ENCODE data around the gene PRTFDC1.
"Not testable (repeated sequence)": the region's sequence is repeated elsewhere in the genome, so short reads cannot be mapped to it uniquely, and the experiment has no call there.

Gene PRTFDC1

DNA sequence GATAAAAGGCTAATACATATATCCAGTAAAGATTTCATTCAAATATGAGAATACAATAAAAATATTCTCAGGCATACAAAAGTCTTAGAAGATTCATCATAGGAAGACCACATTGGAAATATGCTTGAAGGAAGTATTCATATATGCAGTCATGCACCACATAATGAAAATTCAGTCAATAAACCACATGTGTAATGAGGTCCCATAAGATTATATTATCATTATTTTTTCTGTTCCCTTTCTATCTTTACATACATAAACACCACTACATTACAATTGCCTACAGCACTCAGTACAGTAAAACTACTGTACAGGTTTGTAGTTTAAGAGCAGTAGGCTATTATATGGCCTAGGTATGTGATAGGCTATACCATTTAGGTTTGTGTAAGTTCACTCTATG is 111.6 kb downstream of the PRTFDC1 start:
- FAIRE-seq: no peak

GRCh38 chr10:24837781-24838180 is 114.6 kb downstream of the PRTFDC1 start:
- not testable (repeated sequence) for FAIRE-seq

- no peak for FAIRE-seq
Measured at GRCh38 chr10:24834869-24835268, 117.5 kb downstream of the PRTFDC1 start.

DNA sequence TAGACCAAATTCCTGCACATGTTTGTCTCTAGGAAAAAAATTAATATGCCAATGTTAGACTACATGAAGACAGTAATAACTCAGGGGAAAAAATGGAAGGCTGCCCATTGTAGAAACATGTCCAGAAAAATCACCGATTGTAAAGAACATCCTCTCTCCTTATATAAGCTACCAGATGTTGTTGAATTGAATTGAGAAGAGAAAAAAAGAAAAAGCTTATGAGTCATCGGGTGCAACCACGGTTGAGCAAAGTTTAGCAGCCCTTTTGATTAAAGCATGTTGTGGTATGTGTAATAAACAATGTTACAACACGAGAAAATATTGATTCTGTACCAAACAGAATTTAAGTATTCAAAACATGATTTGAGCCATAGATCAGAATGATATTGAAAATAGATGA is 126.4 kb downstream of the PRTFDC1 start:
- no peak for FAIRE-seq

DNA sequence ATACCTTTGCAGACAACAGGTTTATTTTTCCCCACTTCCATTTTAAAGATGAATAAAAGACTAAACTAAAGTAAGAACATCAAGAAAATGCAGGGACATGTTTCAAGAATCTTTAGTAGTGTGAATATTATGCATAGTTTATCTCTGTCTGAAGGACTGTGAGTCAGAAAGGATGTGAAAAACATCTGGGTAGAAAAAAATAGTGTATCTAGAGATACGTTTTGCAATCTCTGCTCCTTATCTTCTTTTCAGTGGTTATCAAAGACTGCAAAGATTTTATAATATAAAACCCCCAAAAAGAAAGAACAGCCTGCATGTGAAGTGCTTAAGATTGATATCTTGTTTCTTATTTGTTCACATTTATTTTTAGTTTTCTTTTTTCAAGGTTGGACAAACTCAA is 126.9 kb downstream of the PRTFDC1 start:
- no peak for FAIRE-seq

GRCh38 chr10:24824536-24824935 is 127.9 kb downstream of the PRTFDC1 start:
- no peak for FAIRE-seq

GRCh38 chr10:24824124-24824523 is 128.3 kb downstream of the PRTFDC1 start:
- no peak for FAIRE-seq

DNA sequence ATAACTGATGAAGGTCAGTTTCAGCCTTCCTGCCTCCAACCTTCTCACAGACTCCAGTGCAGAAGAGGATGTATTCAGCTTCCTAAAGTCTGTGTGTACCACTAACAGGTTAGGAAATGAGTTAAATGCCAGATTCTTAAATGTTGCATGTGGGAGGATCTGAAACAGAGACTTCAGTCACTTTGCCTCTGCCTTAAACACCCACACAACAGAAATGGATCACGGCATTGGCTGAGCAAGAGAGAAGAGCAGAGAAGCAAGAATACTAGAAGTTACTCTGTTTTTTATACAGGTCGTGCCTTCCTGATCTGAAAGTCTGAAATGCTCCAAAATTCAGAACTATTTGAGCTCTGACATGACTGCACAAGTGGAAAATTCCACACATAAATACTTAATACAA is 129.8 kb downstream of the PRTFDC1 start:
- FAIRE-seq: no peak

DNA sequence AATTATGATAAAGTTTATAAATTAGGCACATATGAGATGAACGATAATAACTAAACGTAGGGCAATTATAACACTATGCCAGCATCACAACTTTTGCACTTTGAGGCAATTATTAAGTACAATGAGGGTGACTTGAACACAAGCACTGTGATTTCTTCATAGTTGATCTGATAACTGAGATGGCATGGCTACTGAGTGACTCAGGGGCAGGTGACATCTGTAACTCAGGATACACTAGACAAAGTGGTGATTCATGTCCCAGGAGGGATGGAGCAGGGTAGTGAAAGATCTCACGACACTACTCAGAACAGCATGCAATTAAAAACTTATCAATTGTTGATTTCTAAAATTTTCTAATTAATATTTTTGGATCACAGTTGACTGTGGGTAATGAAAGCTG is 130.4 kb downstream of the PRTFDC1 start:
- FAIRE-seq: no peak

DNA sequence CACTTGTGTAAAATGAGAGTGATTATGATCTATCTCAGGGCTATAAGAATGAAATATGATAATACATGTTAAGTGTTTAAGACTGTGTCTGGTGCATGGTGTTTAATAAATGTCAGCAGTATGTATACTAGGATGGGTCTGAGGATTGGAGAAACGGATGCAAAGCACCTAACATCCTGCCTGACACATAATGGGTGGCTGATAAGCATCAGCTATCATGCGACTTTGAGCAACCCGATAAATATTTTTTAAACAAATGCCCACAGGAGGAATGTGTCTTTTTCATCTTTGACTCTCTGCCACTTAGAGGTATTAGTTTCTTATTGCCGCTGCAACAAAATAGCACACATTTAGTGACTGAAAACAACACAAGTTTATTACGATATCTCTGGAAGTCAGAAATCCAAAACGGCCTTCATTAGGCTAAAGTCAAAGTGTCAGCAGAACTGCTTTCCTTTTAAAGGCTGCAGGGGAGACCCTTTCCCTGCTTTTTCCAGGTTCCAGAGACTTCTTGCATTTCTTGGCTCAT is 135.5 kb downstream of the PRTFDC1 start:
- FAIRE-seq: no peak

GRCh38 chr10:24814568-24815313 is 137.7 kb downstream of the PRTFDC1 start:
- FAIRE-seq: no peak

DNA sequence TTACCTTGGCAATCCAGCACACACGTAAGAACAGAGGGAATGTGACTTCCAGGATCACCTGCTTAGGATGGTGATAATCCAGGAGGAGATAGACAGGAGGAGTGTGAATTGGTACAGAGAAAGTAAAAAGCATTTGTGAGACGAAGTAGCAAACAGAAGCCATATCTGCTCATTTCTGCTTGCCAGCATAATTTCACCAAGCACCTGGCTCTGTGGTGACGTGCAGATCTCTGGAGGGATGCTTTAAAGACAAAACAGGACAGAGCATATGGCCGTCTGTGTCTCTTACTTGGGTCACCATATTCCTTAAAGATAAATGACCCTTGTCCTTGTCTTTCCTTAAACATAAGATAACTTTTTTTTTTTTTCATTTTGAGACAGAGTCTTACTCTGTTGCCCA is 138.6 kb downstream of the PRTFDC1 start:
- FAIRE-seq: no peak

- FAIRE-seq: no peak
Measured at GRCh38 chr10:24806262-24806661, 146.1 kb downstream of the PRTFDC1 start.

- no peak for FAIRE-seq
Measured at GRCh38 chr10:24804956-24805355, 147.4 kb downstream of the PRTFDC1 start.

DNA sequence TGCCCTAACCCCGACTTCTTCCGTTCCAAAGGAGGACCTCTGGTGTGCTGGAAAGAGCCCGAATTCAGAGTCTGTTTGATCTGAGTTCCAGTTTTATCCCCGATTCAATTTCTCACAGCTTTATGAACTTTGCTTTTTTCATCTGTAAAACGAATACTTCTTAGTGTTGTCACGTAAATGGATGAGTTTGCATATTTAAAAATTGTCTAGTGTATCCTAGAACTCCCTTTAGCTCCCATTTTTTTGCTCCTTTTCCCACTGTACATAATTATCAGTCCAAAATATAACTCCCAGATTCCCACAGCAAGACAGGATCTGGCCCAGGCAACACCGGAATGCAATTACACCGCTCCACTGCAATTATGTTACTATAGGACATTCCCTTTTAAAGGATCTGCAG is 148.0 kb downstream of the PRTFDC1 start:
- FAIRE-seq: no peak

DNA sequence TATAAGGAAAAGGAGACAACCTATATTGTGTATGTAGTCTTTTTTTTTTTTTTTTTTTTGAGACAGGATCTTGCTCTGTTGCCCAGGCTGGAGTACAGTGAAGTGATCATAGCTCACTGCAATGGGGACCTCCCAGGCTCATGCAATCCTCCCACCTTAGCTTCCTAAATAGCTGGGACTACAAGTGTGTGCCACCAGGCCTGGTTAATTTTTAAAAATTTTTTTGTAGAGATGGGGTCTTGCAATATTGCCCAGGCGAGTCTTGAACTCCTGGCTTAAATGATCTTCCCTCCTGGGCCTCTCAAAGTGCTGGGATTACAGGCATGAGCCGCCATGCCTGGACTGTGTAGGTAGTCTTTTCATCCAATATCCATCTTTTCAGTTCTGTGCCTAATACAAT is 150.0 kb downstream of the PRTFDC1 start:
- FAIRE-seq: no peak

DNA sequence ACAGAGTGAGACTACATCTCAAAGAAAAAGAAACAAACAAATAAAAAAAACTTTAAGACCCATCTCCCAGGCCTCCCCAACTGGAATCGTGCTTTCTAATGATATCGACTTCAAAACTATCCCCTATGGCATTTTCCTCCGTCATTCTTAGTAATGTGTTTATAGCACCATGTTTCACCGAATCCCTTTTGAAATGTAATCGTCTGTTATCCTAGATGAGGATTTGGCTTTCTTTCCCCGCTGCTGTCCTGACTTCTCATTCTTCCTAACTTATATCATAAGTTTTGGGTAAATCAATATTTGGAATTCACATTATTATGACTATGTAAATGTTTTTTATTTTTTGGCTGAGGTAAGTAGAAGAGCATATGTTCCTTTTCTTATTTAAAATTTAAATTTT is 151.5 kb downstream of the PRTFDC1 start:
- no peak for FAIRE-seq

All from G401.6 (cell line).